Fibroblast of lung (primary cell): ENCODE measurements around the gene DGKG.

Experiments used
- CTCF ChIP-seq, 2 donors: IDR thresholded peaks in 1 of 2; conservative IDR thresholded peaks in 1 of 2; 1 replicate in 1 of 2; 2 replicates in 1 of 2; pipeline ENCODE4 v1.5.1; 2011 to 2012; ENCODE audit warnings: low read length in 2 of 2, control low read depth in 1 of 2, inconsistent platforms in 1 of 2, low read depth in 1 of 2, mild to moderate bottlenecking in 1 of 2
- EZH2 ChIP-seq: IDR thresholded peaks from 2 replicates; pipeline ENCODE4 v1.5.1; 2012; ENCODE audit warnings: low read length, control low read depth, mild to moderate bottlenecking; ENCODE audit errors: missing control alignments

GRCh38 chr3:186365202-186365974, 3.4 kb upstream of the DGKG start:
- TF ChIP-seq CTCF (conservative IDR thresholded peaks at IDR 0.05 in 1 of 2, IDR thresholded peaks at IDR 0.05 in 1 of 2; ENCODE audit: low read depth in 1 of 2, low read length in 2 of 2) (no peak), EZH2 (no peak)
